CD4-positive, alpha-beta T cell (primary cell): ENCODE measurements around the gene TEX35. TPM values are rescaled to one million over a fixed set of nuclear protein-coding genes. Genes with fewer than 3 reads are reported as not detected.

Source experiments
- ATAC-seq: fragments of 200-7000 bp; cut with Tn5 transposase; one replicate; pipeline ENCODE4 v1.10.0; 2022; ENCODE audit warnings: mild to moderate bottlenecking; ENCODE audit not compliant: poor library complexity
- CTCF ChIA-PET: fragments of 350-600 bp; sonication (Branson Sonifier 250); formaldehyde crosslinking; loops from one replicate; lab custom pipeline; 2021; ENCODE audit warnings: antibody characterized with exemption, inconsistent platforms; lab: Charles Lee
- POLR2A ChIA-PET: fragments of 350-600 bp; sonication (Branson Sonifier 250); formaldehyde crosslinking; loops from one replicate; lab custom pipeline; 2021; ENCODE audit warnings: antibody characterized with exemption, inconsistent platforms; lab: Charles Lee
- DNase-seq, 14 experiments: peaks; one replicate each; pipeline ENCODE4 v3.0.0-alpha.2; 2013 to 2020; ENCODE audit warnings: mixed read lengths in 2 of 14
- H3K27ac ChIP-seq, 2 donors: one replicate each; pipeline versions ENCODE4 v1.5.1 to v1.7.0; 2013; ENCODE audit warnings: low read length in 2 of 2, low read depth in 1 of 2, mild to moderate bottlenecking in 1 of 2
- H3K27me3 ChIP-seq, 2 experiments: 1 replicate in 1 of 2; 2 replicates in 1 of 2; pipeline versions ENCODE4 v1.6.1 to v1.7.0; 2013; ENCODE audit warnings: low read length in 2 of 2, control low read depth in 1 of 2, mild to moderate bottlenecking in 1 of 2, moderate library complexity in 1 of 2; ENCODE audit not compliant: insufficient read depth in 2 of 2, control insufficient read depth in 1 of 2
- H3K36me3 ChIP-seq: one replicate; pipeline ENCODE4 v1.6.1; 2013; ENCODE audit warnings: low read length, control low read depth; ENCODE audit not compliant: insufficient read depth
- H3K4me1 ChIP-seq: one replicate; pipeline ENCODE4 v1.6.1; 2013; ENCODE audit warnings: low read length, control low read depth; ENCODE audit not compliant: insufficient read depth
- H3K4me3 ChIP-seq: one replicate; pipeline ENCODE4 v1.5.1; 2013; ENCODE audit warnings: mild to moderate bottlenecking, low read length, moderate library complexity
- H3K9me3 ChIP-seq, 2 experiments: 1 replicate in 1 of 2; 2 replicates in 1 of 2; pipeline versions ENCODE4 v1.6.1 to v1.7.0; 2013; ENCODE audit warnings: low read length in 2 of 2, mild to moderate bottlenecking in 2 of 2, control low read depth in 1 of 2, moderate library complexity in 1 of 2; ENCODE audit not compliant: control insufficient read depth in 1 of 2, insufficient read depth in 1 of 2
- H3K27ac Mint-ChIP-seq: one replicate; pipeline ENCODE4 v1.8.0; 2020; ENCODE audit warnings: mixed read lengths
- H3K27me3 Mint-ChIP-seq: one replicate; pipeline ENCODE4 v1.8.0; 2021; ENCODE audit warnings: mixed read lengths
- H3K36me3 Mint-ChIP-seq: one replicate; pipeline ENCODE4 v1.8.0; 2021; ENCODE audit warnings: low read depth, mixed read lengths
- H3K4me1 Mint-ChIP-seq: one replicate; pipeline ENCODE4 v1.8.0; 2021; ENCODE audit warnings: low read depth, mixed read lengths
- H3K4me3 Mint-ChIP-seq: one replicate; pipeline ENCODE4 v1.8.0; 2020; ENCODE audit warnings: mild to moderate bottlenecking, mixed read lengths
- H3K9me3 Mint-ChIP-seq: one replicate; pipeline ENCODE4 v1.8.0; 2020; ENCODE audit warnings: mixed read lengths
- intact Hi-C, 2 experiments: fragments of 100-400 bp; cut with DNase I in 1 of 2; cut with micrococcal nuclease in 1 of 2; formaldehyde crosslinking; loops; one replicate each; pipeline versions ENCODE4 v1.15.1 to v1.9.0; 2023 to 2025; cut with DNase I, micrococcal nuclease
- total RNA-seq, 174 experiments: library from RNA in 2 of 174; stranded (reverse) in 2 of 174; gene quantifications; one replicate each; pipeline ENCODE4 v1.2.3 and lab custom pipeline; 2021 to 2026
- TF ChIP-seq, protein P1 (sequence below): fragments of 200-600 bp; IDR thresholded peaks from one replicate; pipeline ENCODE4 v1.8.0; 2022; ENCODE audit warnings: antibody characterized with exemption, mild to moderate bottlenecking

Gene TEX35
- total RNA-seq, 2 experiments from 2014 or later: not detected

DNA sequence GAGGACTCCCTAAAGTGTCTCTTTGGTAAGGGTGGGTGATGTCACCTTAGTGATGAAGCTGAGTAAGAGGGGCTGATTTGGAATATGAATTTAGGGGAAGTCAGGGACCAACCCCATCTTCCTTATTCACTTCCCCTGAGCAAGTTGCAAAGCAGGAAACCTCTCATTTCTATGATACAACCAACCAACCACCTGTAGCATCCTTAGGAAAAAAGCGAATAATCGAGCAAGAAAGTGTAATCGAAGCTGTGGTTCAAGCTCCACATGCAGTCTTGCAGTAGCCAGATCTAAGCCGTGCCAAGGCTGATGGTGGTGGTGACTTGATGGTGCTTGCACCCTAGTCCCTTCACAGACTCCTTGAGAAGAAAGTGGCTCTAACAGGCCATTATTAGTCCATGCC is 3.2 kb downstream of the TEX35 start:
- DNase-seq: no peak
- Mint-ChIP-seq H3K36me3 (no peaks in the 10 kb centered on the region), H3K4me3 (no peak overlapping the region), H3K4me1 (no peaks in the 10 kb centered on the region), H3K9me3 (no peaks in the 10 kb centered on the region), H3K27ac (no peak overlapping the region), H3K27me3 (no peaks in the 10 kb centered on the region)
- ChIA-PET CTCF (no interaction called here), POLR2A (no interaction called here)
- intact Hi-C loops: no loop called here
- Histone ChIP-seq H3K4me3 (no peak overlapping the region), H3K27ac (no peak overlapping the region), H3K36me3 (no peaks in the 10 kb centered on the region), H3K4me1 (no peaks in the 10 kb centered on the region), H3K27me3 (no peaks in the 10 kb centered on the region), H3K9me3 (no peaks in the 10 kb centered on the region)
- no peak for ATAC-seq
- TF ChIP-seq, protein P1, sequence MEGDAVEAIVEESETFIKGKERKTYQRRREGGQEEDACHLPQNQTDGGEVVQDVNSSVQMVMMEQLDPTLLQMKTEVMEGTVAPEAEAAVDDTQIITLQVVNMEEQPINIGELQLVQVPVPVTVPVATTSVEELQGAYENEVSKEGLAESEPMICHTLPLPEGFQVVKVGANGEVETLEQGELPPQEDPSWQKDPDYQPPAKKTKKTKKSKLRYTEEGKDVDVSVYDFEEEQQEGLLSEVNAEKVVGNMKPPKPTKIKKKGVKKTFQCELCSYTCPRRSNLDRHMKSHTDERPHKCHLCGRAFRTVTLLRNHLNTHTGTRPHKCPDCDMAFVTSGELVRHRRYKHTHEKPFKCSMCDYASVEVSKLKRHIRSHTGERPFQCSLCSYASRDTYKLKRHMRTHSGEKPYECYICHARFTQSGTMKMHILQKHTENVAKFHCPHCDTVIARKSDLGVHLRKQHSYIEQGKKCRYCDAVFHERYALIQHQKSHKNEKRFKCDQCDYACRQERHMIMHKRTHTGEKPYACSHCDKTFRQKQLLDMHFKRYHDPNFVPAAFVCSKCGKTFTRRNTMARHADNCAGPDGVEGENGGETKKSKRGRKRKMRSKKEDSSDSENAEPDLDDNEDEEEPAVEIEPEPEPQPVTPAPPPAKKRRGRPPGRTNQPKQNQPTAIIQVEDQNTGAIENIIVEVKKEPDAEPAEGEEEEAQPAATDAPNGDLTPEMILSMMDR: no peak

DNA sequence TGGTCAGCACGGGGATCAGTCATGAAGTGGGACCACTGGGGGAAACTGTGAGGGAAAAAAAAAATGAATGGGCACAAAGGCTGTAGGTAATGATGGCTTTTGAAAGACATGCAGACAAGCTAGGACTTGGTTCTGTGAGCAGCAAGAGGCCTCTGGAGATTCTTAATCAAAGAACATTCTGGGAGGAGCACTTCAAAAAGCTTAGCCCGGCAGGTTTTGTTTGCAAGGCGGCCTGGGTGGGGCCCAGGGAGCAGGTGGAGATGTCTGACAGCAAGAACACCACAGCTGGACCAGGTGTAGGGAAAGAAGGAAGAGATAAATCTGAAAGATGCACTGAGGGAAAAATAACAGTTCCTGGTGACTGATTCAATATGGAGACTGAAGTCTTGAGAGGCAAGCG is 6.0 kb downstream of the TEX35 start:
- H3K27me3 Mint-ChIP-seq: no peaks in the 10 kb centered on the region
- H3K4me3 Mint-ChIP-seq: no peak overlapping the region
- no peaks in the 10 kb centered on the region for H3K9me3 Mint-ChIP-seq
- Histone ChIP-seq H3K4me1 (no peaks in the 10 kb centered on the region), H3K27me3 (no peaks in the 10 kb centered on the region), H3K36me3 (no peaks in the 10 kb centered on the region), H3K4me3 (no peak overlapping the region), H3K27ac (no peak overlapping the region), H3K9me3 (no peaks in the 10 kb centered on the region)
- DNase-seq: no peak
- ChIA-PET POLR2A (no interaction called here), CTCF (no interaction called here)
- no peaks in the 10 kb centered on the region for H3K4me1 Mint-ChIP-seq
- no peak for ATAC-seq
- intact Hi-C loops: no loop called here
- TF ChIP-seq, protein P1: no peak
- H3K36me3 Mint-ChIP-seq: no peaks in the 10 kb centered on the region
- H3K27ac Mint-ChIP-seq: no peak overlapping the region

DNA sequence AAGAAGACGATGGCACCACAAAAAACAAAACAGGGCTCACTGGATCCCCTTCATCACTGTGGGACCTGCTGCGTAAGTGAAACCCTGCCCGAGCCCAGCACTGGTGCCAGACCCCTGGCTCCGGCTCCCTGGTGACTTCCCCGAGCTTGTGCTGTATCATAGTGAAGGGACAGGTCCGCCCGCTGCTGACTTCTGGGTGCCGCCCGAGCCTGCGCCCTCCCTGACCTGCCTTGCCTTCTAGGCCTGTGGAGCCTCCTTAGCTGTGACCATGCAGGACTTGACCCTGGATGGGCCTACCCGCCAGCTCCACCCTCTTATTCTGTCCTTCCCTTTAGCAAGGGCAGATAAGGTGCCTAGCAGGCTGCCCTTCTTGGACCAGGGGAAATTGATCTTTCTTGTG is 7.9 kb downstream of the TEX35 start:
- Mint-ChIP-seq H3K4me1 (no peaks in the 10 kb centered on the region), H3K4me3 (no peak overlapping the region), H3K36me3 (no peaks in the 10 kb centered on the region), H3K27me3 (no peaks in the 10 kb centered on the region), H3K9me3 (no peaks in the 10 kb centered on the region), H3K27ac (no peak overlapping the region)
- ChIA-PET POLR2A (no interaction called here), CTCF (no interaction called here)
- no peaks in the 10 kb centered on the region for H3K4me1 ChIP-seq
- H3K27ac ChIP-seq: no peak overlapping the region
- ATAC-seq (no peak), DNase-seq (no peak)
- intact Hi-C loops: no loop called here
- no peaks in the 10 kb centered on the region for H3K36me3 ChIP-seq
- TF ChIP-seq, protein P1: no peak
- H3K9me3 ChIP-seq: no peaks in the 10 kb centered on the region
- H3K4me3 ChIP-seq: no peak overlapping the region
- no peaks in the 10 kb centered on the region for H3K27me3 ChIP-seq
